ENCODE data around the gene CLEC3B. TPM values are rescaled to one million over a fixed set of nuclear protein-coding genes. Genes with fewer than 3 reads are reported as not detected.
A peak's percentile ranks its signal among the peaks of the same experiment; 100 is the strongest.

CLEC3B gene
- polyA plus RNA-seq, 2 of the 4 experiments (the other 2 are of a cell fraction) = not detected

GRCh38 chr3:44996556-44996969 is 29.5 kb upstream of the CLEC3B start (continued):
- TF ChIP-seq CTCF (IDR thresholded peaks at IDR 0.05) (no peak), EHF (CRISPR knock-in tag; IDR thresholded peaks at IDR 0.05) (no peak), EP300 (IDR thresholded peaks at IDR 0.05) (no peak), MYC (IDR thresholded peaks at IDR 0.05; ENCODE audit: borderline replicate concordance, low read length) (no peak), SMC3 (IDR thresholded peaks at IDR 0.05) (no peak)

DNA sequence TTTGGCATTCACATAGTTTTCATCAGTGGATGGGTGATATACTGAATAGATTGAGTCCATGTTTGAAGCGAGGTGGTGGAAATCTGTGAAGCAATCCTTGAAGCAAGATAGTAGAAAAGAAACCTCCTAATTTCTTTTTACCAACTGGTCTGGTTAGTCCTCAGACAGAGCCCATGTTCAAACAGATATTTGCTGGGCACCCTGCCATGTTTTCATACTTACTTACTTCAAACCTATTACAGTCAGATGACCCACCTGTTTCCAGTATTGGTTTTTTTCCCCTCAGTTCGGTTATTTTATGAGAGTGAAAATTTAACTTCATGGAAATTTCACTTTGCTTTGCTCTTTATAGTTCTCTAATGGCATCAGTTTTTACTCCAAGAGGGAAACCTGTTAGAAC is 26.3 kb upstream of the CLEC3B start:
- Histone ChIP-seq H3K4me1 (no peaks in the 10 kb centered on the region), H3K4me3 (no peak overlapping the region), H3K9me3 (no peaks in the 10 kb centered on the region), H3K27ac (no peak overlapping the region), H3K4me2 (no peak overlapping the region)
- ChIA-PET POLR2A (no interaction called here), CTCF (no interaction called here)
- FAIRE-seq = no peak
- 83% methylated on average over 2 of the region's 2 CpGs for WGBS (ENCODE audit: missing lambda C conversion rate)
- ATAC-seq = no peak
- no peak for DNase-seq (ENCODE audit: low read depth in 1 of 2, low spot score in 1 of 2)
- TF ChIP-seq EHF (CRISPR knock-in tag; IDR thresholded peaks at IDR 0.05) (no peak), JUN (IDR thresholded peaks at IDR 0.05) (no peak), PHF8 (IDR thresholded peaks at IDR 0.05; ENCODE audit: borderline replicate concordance, low read depth) (no peak), POLR2A (IDR thresholded peaks at IDR 0.05; ENCODE audit: low read length) (no peak), NR3C1 (IDR thresholded peaks at IDR 0.05) (no peak), CBX2 (IDR thresholded peaks at IDR 0.05; ENCODE audit: borderline replicate concordance, low read depth) (no peak), RARB (CRISPR knock-in tag; IDR thresholded peaks at IDR 0.05) (no peak), JUNB (IDR thresholded peaks at IDR 0.05) (no peak), CTCF (IDR thresholded peaks at IDR 0.05) (no peak)
- TF ChIP-seq, protein P1, sequence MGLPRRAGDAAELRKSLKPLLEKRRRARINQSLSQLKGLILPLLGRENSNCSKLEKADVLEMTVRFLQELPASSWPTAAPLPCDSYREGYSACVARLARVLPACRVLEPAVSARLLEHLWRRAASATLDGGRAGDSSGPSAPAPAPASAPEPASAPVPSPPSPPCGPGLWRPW (IDR thresholded peaks at IDR 0.05) = no peak
- TF ChIP-seq, protein P2, sequence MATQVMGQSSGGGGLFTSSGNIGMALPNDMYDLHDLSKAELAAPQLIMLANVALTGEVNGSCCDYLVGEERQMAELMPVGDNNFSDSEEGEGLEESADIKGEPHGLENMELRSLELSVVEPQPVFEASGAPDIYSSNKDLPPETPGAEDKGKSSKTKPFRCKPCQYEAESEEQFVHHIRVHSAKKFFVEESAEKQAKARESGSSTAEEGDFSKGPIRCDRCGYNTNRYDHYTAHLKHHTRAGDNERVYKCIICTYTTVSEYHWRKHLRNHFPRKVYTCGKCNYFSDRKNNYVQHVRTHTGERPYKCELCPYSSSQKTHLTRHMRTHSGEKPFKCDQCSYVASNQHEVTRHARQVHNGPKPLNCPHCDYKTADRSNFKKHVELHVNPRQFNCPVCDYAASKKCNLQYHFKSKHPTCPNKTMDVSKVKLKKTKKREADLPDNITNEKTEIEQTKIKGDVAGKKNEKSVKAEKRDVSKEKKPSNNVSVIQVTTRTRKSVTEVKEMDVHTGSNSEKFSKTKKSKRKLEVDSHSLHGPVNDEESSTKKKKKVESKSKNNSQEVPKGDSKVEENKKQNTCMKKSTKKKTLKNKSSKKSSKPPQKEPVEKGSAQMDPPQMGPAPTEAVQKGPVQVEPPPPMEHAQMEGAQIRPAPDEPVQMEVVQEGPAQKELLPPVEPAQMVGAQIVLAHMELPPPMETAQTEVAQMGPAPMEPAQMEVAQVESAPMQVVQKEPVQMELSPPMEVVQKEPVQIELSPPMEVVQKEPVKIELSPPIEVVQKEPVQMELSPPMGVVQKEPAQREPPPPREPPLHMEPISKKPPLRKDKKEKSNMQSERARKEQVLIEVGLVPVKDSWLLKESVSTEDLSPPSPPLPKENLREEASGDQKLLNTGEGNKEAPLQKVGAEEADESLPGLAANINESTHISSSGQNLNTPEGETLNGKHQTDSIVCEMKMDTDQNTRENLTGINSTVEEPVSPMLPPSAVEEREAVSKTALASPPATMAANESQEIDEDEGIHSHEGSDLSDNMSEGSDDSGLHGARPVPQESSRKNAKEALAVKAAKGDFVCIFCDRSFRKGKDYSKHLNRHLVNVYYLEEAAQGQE (IDR thresholded peaks at IDR 0.05) = no peak
- TF ChIP-seq, protein P3, sequence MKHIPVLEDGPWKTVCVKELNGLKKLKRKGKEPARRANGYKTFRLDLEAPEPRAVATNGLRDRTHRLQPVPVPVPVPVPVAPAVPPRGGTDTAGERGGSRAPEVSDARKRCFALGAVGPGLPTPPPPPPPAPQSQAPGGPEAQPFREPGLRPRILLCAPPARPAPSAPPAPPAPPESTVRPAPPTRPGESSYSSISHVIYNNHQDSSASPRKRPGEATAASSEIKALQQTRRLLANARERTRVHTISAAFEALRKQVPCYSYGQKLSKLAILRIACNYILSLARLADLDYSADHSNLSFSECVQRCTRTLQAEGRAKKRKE (CRISPR knock-in tag; IDR thresholded peaks at IDR 0.05; ENCODE audit: low read depth) = no peak

DNA sequence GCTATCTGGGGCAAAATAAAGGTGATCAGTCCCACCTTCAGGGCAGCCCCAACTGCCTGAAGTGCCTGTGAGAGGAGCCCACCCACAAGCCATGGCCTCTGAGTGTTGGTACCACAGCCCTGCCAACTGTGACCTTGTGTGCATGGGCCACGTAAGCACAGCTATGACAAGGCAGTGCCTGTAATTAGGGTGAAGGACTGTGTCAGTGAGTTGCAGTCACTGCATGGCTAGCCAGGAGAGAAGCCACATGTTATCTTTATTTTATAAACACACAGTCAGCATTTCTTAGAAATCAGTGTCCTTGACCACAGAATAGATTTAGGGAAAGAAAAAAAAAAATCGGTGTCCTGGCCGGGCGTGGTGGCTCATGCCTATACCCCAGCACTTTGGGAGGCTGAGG is 25.3 kb upstream of the CLEC3B start:
- ATAC-seq (no peak), DNase-seq (ENCODE audit: low read depth in 1 of 2, low spot score in 1 of 2) (no peak), FAIRE-seq (no peak)
- ChIA-PET CTCF (no interaction called here), POLR2A (no interaction called here)
- no peak overlapping the region for H3K27ac ChIP-seq
- H3K4me3 ChIP-seq = no peak overlapping the region
- TF ChIP-seq NFE2L2 (conservative IDR thresholded peaks at IDR 0.05; ENCODE audit: low read length) (no peak), CHD4 (IDR thresholded peaks at IDR 0.05; ENCODE audit: borderline replicate concordance) (no peak), NPAS2 (CRISPR knock-in tag; IDR thresholded peaks at IDR 0.05; ENCODE audit: borderline replicate concordance) (no peak), CBX2 (IDR thresholded peaks at IDR 0.05; ENCODE audit: borderline replicate concordance, low read depth) (no peak), MAFK (IDR thresholded peaks at IDR 0.05; ENCODE audit: partially characterized antibody) (peak; percentile 76)
- no peaks in the 10 kb centered on the region for H3K4me1 ChIP-seq
- H3K4me2 ChIP-seq = no peak overlapping the region
- 97% methylated on average over 4 of the region's 4 CpGs for WGBS (ENCODE audit: missing lambda C conversion rate)
- H3K9me3 ChIP-seq = no peaks in the 10 kb centered on the region
